Neural cell (in vitro differentiated cells): ENCODE data around the gene LRP2. TPM values are rescaled to one million over a fixed set of nuclear protein-coding genes. Genes with fewer than 3 reads are reported as not detected.

ENCODE experiments used
- H2AFZ ChIP-seq: fragments of 200-600, 300-800 bp; sonication (generic), shearing (Covaris generic); 2 replicates; pipeline ENCODE4 v1.6.0; 2014; ENCODE audit warnings: low read depth, mild to moderate bottlenecking, antibody characterized with exemption, low read length, moderate library complexity
- H3F3A ChIP-seq: fragments of 200-600 bp; shearing (Covaris generic); 2 replicates; pipeline ENCODE4 v1.6.1; 2016; ENCODE audit warnings: mild to moderate bottlenecking, moderate library complexity, mixed read lengths, antibody characterized with exemption, low read length; ENCODE audit not compliant: insufficient read depth, poor library complexity, severe bottlenecking
- H3K27ac ChIP-seq: fragments of 200-600, 300-800 bp; sonication (generic), shearing (Covaris generic); 2 replicates; pipeline ENCODE4 v1.5.1; 2014; ENCODE audit warnings: mild to moderate bottlenecking, low read length, moderate library complexity
- H3K27me3 ChIP-seq: fragments of 300-800, 200-600 bp; sonication (generic), shearing (Covaris generic); 2 replicates; pipeline ENCODE4 v1.6.0; 2014; ENCODE audit warnings: mild to moderate bottlenecking, low read depth, low read length, moderate library complexity; ENCODE audit not compliant: insufficient read depth
- H3K36me3 ChIP-seq: fragments of 300-800, 200-600 bp; sonication (generic), shearing (Covaris generic); 2 replicates; pipeline ENCODE4 v1.5.1; 2014; ENCODE audit warnings: mild to moderate bottlenecking, antibody characterized with exemption, low read length, moderate library complexity; ENCODE audit not compliant: insufficient read depth
- H3K4me2 ChIP-seq: fragments of 300-800, 200-600 bp; sonication (generic), shearing (Covaris generic); 2 replicates; pipeline ENCODE4 v1.6.0; 2014; ENCODE audit warnings: mild to moderate bottlenecking, low read length
- H3K4me3 ChIP-seq: fragments of 300-800, 200-600 bp; sonication (generic), shearing (Covaris generic); 2 replicates; pipeline ENCODE4 v1.5.1; 2014; ENCODE audit warnings: mild to moderate bottlenecking, low read length, moderate library complexity
- H3K79me2 ChIP-seq: fragments of 200-600 bp; shearing (Covaris generic); replicated peaks from 2 replicates; pipeline ENCODE4 v1.6.0; 2014; ENCODE audit warnings: mild to moderate bottlenecking, low read length, moderate library complexity; ENCODE audit not compliant: insufficient read depth
- H3K9ac ChIP-seq: fragments of 300-800, 200-600 bp; sonication (generic), shearing (Covaris generic); 2 replicates; pipeline ENCODE4 v1.6.1; 2016; ENCODE audit warnings: mild to moderate bottlenecking, low read length, mixed read lengths
- H3K9me2 ChIP-seq: fragments of 200-600 bp; shearing (Covaris generic); 2 replicates; pipeline ENCODE4 v1.6.1; 2016; ENCODE audit warnings: mild to moderate bottlenecking, low read length, mixed read lengths; ENCODE audit not compliant: insufficient read depth
- H3K9me3 ChIP-seq: fragments of 200-600, 300-800 bp; sonication (generic), shearing (Covaris generic); 2 replicates; pipeline ENCODE4 v1.6.1; 2016; ENCODE audit warnings: mild to moderate bottlenecking, mixed run types, low read length, moderate library complexity, mixed read lengths
- H4K20me1 ChIP-seq: fragments of 200-600 bp; shearing (Covaris generic); 2 replicates; pipeline ENCODE4 v1.6.1; 2016; ENCODE audit warnings: mild to moderate bottlenecking, mixed run types; ENCODE audit not compliant: insufficient read depth
- EP300 ChIP-seq: fragments of 450-650 bp; conservative IDR thresholded peaks from 2 replicates; pipeline ENCODE4 v1.6.1; 2014; ENCODE audit warnings: antibody characterized with exemption, mild to moderate bottlenecking, moderate library complexity; ENCODE audit not compliant: poor library complexity, severe bottlenecking
- EZH2 ChIP-seq: fragments of 200-600, 300-800 bp; shearing (Covaris generic), sonication (generic); IDR thresholded peaks from 2 replicates; pipeline ENCODE4 v1.6.1; 2014; ENCODE audit warnings: antibody characterized with exemption, low read length, borderline replicate concordance, mild to moderate bottlenecking; ENCODE audit not compliant: insufficient read depth, poor library complexity, severe bottlenecking
- POLR2AphosphoS5 ChIP-seq: IDR thresholded peaks from 2 replicates; pipeline ENCODE4 v1.6.1; 2012
- RAD21 ChIP-seq: fragments of 450-650 bp; conservative IDR thresholded peaks from 2 replicates; pipeline ENCODE4 v1.6.1; 2014; ENCODE audit warnings: antibody characterized with exemption, mild to moderate bottlenecking, moderate library complexity
- SMC3 ChIP-seq: fragments of 450-650 bp; conservative IDR thresholded peaks from 2 replicates; pipeline ENCODE4 v1.6.1; 2014; ENCODE audit warnings: antibody characterized with exemption, mild to moderate bottlenecking, moderate library complexity; ENCODE audit not compliant: poor library complexity
- TAF1 ChIP-seq: IDR thresholded peaks from 2 replicates; pipeline ENCODE4 v1.6.1; 2012; ENCODE audit warnings: low read depth
- polyA plus RNA-seq: library from polyadenylated mRNA; depleted of rRNA; stranded (reverse); fragments of >200 nt; gene quantifications from 2 replicates; pipeline ENCODE4 v1.2.3, GENCODE V29; 2014
- TF ChIP-seq, protein P1 (sequence below): IDR thresholded peaks from 2 replicates; pipeline ENCODE4 v1.6.1; 2012; ENCODE audit warnings: borderline replicate concordance

Gene LRP2
- polyA plus RNA-seq, 1 donor from 2014 or later, result 1.8 TPM

DNA sequence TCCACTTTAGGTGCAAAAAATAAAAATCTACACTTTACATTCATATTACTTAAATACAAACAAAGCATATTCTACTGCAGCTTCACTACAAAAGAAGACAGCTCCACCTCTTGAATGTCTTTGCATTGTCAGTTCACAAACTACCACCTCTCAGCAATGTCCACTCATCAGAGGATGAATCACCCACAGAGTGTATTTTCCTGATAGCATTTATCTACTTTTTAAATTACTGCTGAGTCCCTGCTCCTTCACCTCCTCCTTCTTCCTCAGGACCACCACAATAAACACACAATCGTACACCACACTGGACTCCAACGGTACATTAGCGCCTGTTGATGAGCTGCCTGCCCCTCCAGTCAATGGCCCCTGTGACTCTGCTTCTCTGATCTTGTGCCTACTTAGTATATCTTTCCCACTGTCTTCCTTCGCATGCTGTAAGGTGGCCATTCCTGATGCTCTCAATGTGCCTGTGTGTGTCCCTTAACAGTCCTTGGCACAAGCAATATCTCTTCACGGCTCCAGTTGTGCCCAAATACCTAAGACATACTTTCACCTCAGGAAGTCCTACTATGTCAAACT, 172.0 kb downstream of the LRP2 start:
- no peaks in the 10 kb centered on the region for H3K79me2 ChIP-seq
- H3K9ac ChIP-seq, result no peak overlapping the region
- no peak overlapping the region for H3K4me3 ChIP-seq
- no peaks in the 10 kb centered on the region for H4K20me1 ChIP-seq
- no peaks in the 10 kb centered on the region for H3K9me2 ChIP-seq
- H3K36me3 ChIP-seq, result no peaks in the 10 kb centered on the region
- no peaks in the 10 kb centered on the region for H3K9me3 ChIP-seq
- H3K27ac ChIP-seq, result no peak overlapping the region
- H3K27me3 ChIP-seq, result no peaks in the 10 kb centered on the region
- no peak overlapping the region for H3K4me2 ChIP-seq
- no peak for TF ChIP-seq RAD21
- H3F3A ChIP-seq, result no peaks in the 10 kb centered on the region
- no peak overlapping the region for H2AFZ ChIP-seq

DNA sequence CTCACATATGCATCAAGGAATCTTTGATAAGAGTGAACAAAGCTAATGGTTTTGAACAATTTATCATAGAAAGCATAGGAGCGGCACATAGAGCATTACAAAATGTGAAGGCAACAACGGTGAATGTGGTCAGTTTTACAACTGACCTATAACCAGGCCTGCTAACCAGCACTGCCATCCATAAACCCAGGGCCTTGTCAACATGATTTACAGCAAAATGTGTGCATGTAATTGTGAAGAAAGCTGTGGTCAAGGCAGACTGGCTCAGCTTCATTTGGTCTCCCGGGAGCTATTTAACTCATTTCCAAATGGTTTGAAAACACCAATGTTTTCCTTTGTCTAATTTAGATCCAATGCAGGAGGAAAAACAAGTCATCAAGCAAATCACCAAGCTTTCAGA, 173.2 kb downstream of the LRP2 start:
- H3K4me3 ChIP-seq, result no peak overlapping the region
- H3K9me2 ChIP-seq, result no peaks in the 10 kb centered on the region
- H3K27me3 ChIP-seq, result no peaks in the 10 kb centered on the region
- TF ChIP-seq SMC3, result no peak
- no peak for TF ChIP-seq RAD21
- TF ChIP-seq, protein P1, sequence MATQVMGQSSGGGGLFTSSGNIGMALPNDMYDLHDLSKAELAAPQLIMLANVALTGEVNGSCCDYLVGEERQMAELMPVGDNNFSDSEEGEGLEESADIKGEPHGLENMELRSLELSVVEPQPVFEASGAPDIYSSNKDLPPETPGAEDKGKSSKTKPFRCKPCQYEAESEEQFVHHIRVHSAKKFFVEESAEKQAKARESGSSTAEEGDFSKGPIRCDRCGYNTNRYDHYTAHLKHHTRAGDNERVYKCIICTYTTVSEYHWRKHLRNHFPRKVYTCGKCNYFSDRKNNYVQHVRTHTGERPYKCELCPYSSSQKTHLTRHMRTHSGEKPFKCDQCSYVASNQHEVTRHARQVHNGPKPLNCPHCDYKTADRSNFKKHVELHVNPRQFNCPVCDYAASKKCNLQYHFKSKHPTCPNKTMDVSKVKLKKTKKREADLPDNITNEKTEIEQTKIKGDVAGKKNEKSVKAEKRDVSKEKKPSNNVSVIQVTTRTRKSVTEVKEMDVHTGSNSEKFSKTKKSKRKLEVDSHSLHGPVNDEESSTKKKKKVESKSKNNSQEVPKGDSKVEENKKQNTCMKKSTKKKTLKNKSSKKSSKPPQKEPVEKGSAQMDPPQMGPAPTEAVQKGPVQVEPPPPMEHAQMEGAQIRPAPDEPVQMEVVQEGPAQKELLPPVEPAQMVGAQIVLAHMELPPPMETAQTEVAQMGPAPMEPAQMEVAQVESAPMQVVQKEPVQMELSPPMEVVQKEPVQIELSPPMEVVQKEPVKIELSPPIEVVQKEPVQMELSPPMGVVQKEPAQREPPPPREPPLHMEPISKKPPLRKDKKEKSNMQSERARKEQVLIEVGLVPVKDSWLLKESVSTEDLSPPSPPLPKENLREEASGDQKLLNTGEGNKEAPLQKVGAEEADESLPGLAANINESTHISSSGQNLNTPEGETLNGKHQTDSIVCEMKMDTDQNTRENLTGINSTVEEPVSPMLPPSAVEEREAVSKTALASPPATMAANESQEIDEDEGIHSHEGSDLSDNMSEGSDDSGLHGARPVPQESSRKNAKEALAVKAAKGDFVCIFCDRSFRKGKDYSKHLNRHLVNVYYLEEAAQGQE, result no peak
- TF ChIP-seq EZH2, result no peak
- no peak for TF ChIP-seq TAF1
- H3K9ac ChIP-seq, result no peak overlapping the region
- no peaks in the 10 kb centered on the region for H3K36me3 ChIP-seq
- H3K9me3 ChIP-seq, result no peaks in the 10 kb centered on the region
- no peak overlapping the region for H2AFZ ChIP-seq
- no peak overlapping the region for H3K27ac ChIP-seq
- no peaks in the 10 kb centered on the region for H3F3A ChIP-seq
- no peak overlapping the region for H3K4me2 ChIP-seq
- H3K79me2 ChIP-seq, result no peaks in the 10 kb centered on the region
- H4K20me1 ChIP-seq, result no peaks in the 10 kb centered on the region

DNA sequence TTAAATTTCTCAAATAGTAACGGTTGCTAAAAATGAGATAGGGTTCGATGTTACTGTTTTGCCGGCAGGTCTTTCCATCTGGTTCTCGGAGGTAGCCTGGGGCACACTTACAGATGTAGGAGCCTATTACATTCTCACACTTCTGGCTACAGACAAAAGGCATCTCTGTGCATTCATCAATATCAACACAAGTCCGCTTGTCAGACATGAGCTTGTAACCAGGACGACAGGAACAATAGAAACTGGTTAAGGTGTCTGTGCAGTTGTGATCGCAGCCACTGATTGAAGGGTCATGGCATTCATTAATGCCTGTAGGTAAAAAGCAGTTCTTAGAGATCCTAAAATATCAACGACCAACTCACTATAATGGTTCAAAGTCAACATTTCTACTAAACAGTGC, 176.6 kb downstream of the LRP2 start:
- H3K9me2 ChIP-seq, result no peaks in the 10 kb centered on the region
- peak overlapping the region; percentile 34 for H3K4me2 ChIP-seq
- H3F3A ChIP-seq, result no peaks in the 10 kb centered on the region
- H3K27me3 ChIP-seq, result no peaks in the 10 kb centered on the region
- peak overlapping the region; percentile 35 for H3K4me3 ChIP-seq
- H4K20me1 ChIP-seq, result no peaks in the 10 kb centered on the region
- peak overlapping the region; percentile 8 for H3K9ac ChIP-seq
- H3K79me2 ChIP-seq, result no peaks in the 10 kb centered on the region
- no peaks in the 10 kb centered on the region for H3K36me3 ChIP-seq
- H2AFZ ChIP-seq, result no peak overlapping the region
- no peaks in the 10 kb centered on the region for H3K9me3 ChIP-seq
- TF ChIP-seq, protein P1, result no peak
- TF ChIP-seq EP300 (peak; percentile 65), POLR2AphosphoS5 (peak; percentile 38)
- peak overlapping the region; percentile 45 for H3K27ac ChIP-seq
